Dedifferentiated amniotic fluid mesenchymal stem cell (primary cell): ENCODE data around the gene DPYSL5.

Experiments used
- DNase-seq: peaks from one replicate; pipeline ENCODE4 v3.0.0-alpha.2; 2016; ENCODE audit errors: extremely low spot score

The DPYSL5 gene

DNA sequence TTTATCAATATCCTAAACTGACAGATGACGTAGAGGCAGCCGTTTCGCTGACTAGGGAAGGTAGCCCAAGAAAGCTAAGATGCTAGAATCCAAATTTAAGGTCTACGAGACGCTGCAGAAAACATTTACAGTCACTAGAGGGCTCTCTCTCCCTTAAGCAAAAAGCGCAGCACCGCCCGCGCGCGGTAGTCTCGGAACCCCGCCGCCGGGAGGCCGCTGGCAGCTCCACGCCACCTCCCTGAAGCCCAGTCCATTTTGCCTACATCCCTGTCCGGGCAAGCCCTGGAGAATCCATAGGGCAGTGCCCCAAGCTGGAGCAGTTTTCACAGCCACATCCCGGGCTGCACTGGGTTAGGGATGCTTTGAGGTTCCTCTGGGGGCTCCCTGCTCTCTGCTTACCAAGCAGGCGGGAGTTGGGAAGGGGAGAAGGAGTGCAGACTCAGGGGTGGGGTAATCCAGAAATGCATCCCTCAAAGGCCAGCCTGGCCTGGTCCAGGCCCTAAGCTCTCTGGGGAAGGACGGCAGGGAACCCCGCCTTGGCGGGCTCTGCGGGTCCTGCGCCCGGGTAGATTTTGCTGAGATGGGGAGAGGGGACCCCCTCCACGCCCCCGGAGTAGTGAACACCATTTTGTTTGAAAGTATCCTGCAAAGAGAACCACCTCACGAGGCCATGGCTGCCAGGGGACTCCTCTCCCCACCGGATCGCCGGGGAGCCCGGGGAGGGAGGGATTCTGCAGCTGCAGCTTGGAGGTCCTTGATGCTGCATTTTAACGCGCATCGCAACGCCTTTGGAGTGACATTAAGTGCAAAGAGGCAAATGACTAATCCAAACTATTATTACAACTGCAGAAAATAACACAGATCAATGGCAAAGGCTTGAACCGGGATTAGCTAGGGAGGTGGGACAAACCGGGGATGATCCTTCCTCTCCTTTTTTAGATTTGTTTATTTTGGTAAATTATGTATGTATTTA, 1.3 kb upstream of the DPYSL5 start:
- DNase-seq, result peak; percentile 81

- DNase-seq, result no peak
Observed at GRCh38 chr2:26847307-26847654, 651 bp upstream of the DPYSL5 start.

DNA sequence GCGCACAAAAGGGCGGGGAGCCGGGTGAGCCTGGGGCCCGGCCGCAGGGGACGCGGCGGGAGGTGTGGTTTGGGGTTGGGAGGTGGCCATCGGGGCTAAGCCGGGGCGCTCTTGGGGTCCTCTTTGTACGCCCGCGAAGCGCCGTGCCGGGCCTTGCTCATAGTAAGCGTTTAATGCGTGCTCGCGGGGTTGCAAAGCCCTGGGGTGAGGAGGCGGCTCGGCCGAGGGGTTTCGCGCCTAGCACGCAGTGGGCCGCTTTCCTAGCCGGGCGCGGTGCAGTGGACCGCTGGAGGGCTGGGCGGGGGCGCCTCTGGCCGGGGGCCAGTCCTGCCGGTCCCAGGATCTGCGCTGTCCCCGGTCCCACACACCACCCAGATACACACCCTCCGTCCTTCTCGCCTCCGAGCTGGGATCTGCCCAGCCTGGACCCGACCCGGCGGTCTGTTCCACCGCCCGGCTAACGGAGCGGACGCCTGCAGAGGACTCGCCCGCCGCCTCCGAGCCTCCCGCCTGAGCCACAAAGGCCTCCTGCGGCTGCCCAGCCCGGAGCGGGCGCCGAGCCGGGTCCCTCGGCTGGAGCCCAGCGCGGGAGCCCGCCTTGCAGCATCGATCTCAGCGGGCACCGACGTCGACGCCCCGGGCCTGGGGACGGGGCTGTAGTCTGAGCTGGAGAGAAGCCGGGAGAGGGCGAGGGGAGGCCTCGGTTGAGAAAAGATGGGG, 564 bp downstream of the DPYSL5 start:
- no peak for DNase-seq

DNA sequence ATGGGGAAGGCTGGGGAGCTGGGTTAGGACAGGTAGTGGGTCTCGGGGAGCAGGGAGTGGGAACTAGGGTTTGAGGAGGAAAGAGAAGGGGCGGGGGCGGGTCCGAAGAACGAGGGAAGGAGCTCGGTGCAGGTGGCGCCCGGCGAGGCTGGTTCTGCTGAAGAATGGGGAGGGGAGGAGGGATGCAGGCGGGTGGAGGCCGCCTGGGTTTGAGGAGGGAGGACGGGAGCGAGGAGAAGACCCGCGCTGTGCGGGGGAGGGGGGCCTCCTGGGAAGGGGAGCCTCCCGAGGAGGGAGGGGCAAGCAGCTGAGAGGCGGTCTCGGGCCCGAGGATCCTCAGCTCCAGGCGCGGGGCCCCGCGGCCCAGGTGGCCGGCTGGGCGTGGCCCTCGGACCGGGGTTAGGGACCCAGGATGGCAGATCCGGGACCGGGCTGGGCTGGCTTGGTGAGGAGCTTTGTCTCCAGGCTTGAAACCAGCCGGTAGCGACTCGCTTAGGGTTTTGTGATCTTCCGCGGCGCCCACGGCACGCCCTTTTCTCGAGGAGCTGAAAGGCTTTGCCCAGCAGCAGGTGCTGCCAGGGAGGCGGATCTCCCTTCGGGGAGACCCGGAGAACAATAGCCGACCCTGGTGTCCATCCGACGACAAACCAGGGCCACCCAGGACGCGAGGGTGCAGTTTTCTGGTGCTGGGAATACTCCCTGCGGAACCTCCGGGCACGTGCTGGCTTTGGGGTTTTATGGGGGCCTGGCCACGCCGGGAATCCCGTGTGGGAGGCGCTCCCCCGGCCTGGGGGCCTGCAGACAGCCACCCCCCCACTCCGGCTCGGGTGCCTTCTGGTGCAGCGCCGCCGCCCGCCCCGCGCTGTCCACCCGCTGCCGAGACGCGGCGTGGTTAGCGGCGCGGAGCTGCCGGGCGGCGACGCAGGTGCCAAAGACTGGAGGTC, 1.4 kb downstream of the DPYSL5 start:
- no peak for DNase-seq

DNA sequence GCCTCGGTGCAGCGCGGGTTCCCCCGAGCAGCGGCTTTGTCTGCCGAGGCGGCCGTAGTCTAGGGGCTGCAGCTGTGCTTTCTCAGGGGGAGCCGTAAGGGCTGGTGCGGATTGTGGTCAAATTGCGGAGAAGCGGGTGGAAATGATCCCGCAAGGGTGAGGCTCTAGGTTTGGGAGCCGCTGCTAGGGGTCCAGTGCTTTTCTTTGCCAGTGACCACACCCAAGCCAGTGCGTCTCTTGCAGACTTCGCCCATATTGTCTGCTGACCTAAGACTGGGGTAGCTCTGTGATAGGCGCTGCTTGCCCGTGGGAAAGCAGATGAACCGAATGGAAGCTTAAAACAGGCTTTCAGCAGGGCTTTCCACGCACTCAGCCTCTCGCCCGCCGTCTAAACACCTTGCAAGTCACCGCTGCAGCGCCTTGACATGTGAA, 2.1 kb downstream of the DPYSL5 start:
- no peak for DNase-seq

- no peak for DNase-seq
Observed at GRCh38 chr2:26850505-26850904, 2.6 kb downstream of the DPYSL5 start.

DNA sequence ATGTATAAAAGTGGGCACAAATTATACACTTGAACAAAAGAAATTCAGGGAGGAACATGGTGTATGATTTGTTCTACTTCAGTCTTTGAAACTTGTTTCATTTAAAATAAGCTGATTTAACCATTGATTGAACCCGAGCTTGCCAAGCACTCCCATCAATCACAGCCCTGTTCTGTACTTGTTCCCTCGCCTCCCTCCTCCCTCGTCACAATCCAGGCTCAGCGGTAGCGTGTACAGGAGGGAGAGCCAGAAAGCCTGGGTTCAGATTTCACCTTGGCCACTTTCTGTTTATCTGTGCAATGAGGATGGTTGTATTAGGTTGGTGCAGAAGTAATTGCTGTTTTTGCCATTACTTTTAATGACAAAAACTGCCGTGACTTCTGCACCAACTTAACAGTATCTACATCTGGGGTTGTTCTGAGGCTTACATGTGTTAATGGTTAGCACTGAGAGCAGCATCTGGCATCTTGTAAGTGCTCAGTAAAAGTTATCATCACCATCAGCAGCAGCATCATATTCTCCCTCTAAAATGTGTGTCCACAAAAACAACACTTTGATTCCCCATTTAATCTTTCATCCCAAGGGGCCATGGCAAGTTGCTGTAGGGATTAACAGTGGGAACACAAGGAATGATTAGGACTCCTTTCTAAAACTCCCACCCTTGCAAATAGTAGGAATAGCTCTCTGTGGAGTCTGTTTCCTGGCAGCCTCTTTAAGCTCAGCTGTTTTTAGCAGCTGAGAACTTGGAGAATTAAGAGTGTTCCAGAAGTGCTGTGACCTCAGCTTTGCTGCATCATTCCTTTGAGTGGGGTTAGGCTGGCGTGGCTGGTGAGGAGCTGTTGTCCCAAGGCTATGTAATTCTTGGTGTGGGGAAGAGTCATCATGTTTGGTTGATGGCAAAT, 4.7 kb downstream of the DPYSL5 start:
- no peak for DNase-seq

DNA sequence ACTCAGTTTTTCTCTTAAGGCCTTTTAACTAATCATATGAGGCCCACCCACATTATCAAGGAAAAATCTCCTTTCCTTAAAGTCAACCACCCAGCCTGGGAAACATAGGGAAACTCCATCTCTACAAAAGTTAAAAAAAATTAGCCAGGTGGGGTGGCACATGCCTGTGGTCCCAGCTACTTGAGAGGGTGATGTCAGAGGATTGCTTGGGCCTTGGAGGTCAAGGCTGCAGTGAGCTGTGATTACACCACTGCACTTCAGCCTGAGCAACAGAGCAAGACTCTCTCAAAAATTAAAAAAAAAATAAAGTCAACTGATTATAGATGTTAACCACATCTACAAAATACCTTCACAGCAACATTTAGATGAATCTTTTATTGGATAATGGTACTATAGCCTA, 5.8 kb downstream of the DPYSL5 start:
- DNase-seq, result no peak

DNA sequence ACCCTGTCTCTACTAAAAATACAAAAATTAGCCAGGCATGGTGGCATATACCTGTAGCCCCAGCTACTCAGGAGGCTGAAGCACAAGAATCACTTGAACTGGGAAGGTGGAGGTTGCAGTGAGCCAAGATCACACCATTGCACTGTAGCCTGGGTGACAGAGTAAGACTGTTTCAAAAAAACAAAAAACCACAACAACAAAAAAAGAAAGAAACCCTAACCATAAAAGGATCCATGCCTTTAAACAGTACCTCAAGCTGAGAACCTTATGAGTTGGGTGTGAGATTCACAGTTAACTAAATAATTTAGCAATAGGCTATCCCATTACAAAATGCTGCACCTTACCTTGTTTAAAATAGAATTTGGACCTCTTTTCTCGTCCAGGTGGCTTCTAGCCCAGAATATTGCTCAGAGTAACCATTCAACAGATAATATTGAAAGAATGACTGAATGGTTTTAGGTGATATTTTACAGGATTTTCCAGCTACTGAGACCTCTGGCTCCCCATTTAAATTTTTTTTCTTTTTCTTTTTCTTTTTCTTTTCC, 6.4 kb downstream of the DPYSL5 start:
- DNase-seq, result no peak

DNA sequence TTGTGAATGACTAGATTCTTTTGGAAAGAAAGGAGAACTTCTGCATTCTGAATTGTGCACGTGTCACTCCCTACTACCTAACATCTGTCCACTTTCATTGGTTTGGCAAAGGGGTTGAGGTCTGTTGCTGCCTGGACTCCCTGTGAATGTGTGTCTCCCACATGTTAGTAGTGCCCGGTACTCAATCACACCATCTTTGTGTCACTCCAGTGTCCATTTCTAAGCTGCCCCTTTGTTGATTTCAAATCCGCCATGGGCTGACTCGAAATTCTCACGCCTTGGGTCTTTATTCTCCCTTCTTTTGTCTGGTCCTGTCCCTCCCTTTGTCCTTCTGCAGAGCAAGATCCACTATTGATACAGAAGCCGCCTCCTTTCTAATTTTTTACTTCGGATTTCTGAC, 7.5 kb downstream of the DPYSL5 start:
- DNase-seq, result no peak

DNA sequence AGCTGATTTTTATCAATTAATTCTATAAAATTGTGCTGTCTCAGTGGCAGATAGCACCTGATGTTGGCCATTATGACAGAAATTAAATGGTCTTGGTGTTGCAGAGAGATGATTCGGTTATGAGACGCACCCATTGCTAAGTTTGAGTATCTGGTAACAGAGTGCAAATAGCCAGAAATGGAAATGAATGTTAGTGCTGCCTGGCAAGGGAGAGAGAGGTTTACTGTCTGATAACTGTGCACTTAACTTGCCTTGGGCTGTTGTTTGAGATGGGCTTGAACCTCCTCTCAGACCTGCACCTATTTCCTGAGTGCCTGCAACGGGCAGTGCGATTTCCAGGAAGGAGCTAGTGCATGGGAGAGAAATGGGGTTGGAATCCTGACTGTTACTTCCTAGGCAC, 11.7 kb downstream of the DPYSL5 start:
- DNase-seq, result no peak

- DNase-seq, result no peak
Observed at GRCh38 chr2:26860211-26860850, 12.4 kb downstream of the DPYSL5 start.

DNA sequence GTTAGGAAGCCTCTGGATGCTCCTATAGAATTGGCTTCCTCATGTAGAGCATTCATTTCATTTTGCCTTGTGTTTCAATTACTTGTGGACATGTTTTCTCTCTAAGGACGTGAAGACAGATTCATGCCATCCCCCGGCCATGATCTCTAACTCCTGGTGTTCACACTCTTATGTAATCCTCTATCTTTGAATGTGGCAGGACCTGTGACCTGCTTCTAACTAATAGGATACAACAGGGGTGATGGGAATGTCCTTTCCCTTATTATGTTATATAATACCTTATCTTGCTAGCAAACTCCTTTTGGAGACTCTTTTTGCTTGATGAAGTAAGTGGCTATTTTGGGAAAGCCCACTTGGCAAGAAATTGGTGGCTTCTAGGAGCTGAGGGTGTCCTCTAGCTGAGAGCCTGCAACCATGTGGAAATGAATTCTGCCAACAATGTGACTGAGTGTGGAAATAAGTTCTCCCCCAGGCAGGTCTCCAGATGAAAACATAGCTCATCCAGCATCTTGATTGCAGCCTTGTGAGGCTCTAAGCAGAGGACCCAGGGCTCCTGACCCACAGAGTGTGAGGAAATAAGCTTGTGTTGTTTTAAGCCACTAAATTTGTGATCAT, 13.8 kb downstream of the DPYSL5 start:
- no peak for DNase-seq

GRCh38 chr2:26864226-26864625, 16.3 kb downstream of the DPYSL5 start:
- no peak for DNase-seq

- no peak for DNase-seq
Observed at GRCh38 chr2:26864646-26865045, 16.7 kb downstream of the DPYSL5 start.

GRCh38 chr2:26870585-26871095, 22.7 kb downstream of the DPYSL5 start:
- DNase-seq, result no peak

DNA sequence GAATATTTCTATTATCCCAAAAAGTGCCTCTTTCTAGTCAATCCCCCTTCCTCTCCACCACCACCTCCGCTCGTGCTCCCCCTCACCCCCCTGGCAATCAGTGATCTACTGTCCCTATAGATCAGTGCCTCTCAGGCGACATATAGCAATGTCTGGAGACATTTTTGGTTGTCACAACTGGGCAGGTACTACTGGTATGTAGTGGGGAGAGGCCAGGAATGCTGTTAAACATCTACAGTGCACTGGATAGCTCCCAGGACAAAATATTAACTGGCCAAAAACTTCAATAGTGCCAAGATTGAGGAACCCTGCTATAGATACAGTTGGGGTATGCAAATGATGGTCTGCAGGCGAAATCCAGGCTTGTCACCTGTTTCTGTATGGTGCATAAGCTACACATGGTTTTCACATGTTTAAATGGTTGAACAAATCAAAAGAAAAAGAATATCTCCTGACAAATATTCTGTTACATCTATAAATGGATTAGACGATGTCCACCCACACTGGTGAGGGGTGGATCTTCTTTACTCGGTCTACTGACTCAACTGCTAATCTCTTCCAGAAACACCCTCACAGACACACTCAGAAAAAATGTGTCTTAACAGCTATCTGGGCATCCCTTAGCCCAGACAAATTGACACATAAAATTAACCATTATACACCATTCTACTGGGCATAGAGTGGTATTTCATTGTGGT, 25.5 kb downstream of the DPYSL5 start:
- no peak for DNase-seq

- no peak for DNase-seq
Observed at GRCh38 chr2:26874514-26874913, 26.6 kb downstream of the DPYSL5 start.
